NB4 (cell line): ENCODE data around the gene LIX1L.

Experiments
- DNase-seq: peaks from one replicate; pipeline ENCODE4 v3.0.0; 2010; ENCODE audit warnings: low read depth
- H3K4me3 ChIP-seq: one replicate; pipeline ENCODE4 v1.5.1; 2011; ENCODE audit warnings: mild to moderate bottlenecking, low read depth, low read length, moderate library complexity
- MYC ChIP-seq: IDR thresholded peaks from 2 replicates; pipeline ENCODE4 v1.6.1; 2011; ENCODE audit warnings: low read depth, low read length
- POLR2A ChIP-seq: IDR thresholded peaks from 2 replicates; pipeline ENCODE4 v1.6.1; 2011; ENCODE audit warnings: mild to moderate bottlenecking; ENCODE audit not compliant: insufficient read length; ENCODE audit errors: extremely low read depth
- TF ChIP-seq, protein P1 (sequence below): IDR thresholded peaks from 2 replicates; pipeline ENCODE4 v1.6.1; 2011; ENCODE audit warnings: low read depth, low read length
- TF ChIP-seq, protein P2 (sequence below): IDR thresholded peaks from one replicate; pipeline ENCODE4 v1.5.1; 2012; ENCODE audit warnings: low read depth, low read length

LIX1L gene

DNA sequence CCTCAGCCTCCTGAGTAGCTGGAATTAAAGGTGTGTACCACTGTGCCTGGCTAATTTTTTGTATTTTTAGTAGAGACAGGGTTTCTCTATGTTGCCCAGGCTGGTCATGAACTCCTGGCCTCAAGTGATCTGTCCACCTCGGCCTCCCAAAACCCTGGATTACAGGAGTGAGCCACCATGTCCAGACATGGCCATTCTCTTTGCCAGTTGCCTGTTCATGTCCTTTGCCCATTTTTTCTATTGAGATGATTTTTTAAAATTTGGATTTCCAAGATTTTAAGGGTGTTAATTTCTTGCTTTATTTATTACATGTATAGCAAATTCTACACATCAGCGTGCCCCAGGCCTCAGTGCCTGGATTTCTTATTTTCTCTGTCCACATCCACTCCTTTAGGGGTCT is 9.5 kb upstream of the LIX1L start:
- no peak overlapping the region for H3K4me3 ChIP-seq
- DNase-seq: no peak
- TF ChIP-seq, protein P1, sequence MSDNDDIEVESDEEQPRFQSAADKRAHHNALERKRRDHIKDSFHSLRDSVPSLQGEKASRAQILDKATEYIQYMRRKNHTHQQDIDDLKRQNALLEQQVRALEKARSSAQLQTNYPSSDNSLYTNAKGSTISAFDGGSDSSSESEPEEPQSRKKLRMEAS: no peak
- TF ChIP-seq MYC (no peak), POLR2A (no peak)
- TF ChIP-seq, protein P2, sequence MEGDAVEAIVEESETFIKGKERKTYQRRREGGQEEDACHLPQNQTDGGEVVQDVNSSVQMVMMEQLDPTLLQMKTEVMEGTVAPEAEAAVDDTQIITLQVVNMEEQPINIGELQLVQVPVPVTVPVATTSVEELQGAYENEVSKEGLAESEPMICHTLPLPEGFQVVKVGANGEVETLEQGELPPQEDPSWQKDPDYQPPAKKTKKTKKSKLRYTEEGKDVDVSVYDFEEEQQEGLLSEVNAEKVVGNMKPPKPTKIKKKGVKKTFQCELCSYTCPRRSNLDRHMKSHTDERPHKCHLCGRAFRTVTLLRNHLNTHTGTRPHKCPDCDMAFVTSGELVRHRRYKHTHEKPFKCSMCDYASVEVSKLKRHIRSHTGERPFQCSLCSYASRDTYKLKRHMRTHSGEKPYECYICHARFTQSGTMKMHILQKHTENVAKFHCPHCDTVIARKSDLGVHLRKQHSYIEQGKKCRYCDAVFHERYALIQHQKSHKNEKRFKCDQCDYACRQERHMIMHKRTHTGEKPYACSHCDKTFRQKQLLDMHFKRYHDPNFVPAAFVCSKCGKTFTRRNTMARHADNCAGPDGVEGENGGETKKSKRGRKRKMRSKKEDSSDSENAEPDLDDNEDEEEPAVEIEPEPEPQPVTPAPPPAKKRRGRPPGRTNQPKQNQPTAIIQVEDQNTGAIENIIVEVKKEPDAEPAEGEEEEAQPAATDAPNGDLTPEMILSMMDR: no peak

DNA sequence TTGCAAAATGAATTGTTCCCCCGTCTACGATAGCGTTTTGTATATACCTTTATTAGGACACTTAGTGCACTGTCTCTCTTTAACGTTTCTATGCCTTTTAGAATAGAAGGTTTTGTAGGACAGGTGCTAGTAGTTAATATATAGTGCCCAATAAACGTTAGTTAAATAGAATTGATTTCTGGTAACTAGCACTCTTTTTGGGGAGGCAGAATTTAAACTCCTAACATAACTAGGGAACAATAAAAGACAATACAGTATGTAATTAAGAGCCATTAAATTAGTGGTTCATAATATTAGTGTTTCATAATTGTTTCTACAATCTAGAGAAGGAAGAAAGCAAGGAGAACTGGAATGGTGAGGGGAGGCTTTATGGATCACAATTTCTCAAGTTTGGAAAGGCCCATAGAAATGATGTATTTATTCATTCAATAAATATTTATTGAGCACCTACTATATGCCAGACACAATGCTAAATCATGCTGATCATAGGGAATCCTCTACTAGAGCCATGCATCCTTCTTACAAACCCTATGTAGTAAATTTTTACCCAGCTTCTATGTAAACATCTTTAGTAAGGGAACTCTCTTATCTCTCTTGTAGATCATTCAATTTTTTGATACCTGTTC is 7.4 kb upstream of the LIX1L start:
- H3K4me3 ChIP-seq: peak overlapping the region; percentile 89
- TF ChIP-seq, protein P2: no peak
- DNase-seq: no peak

DNA sequence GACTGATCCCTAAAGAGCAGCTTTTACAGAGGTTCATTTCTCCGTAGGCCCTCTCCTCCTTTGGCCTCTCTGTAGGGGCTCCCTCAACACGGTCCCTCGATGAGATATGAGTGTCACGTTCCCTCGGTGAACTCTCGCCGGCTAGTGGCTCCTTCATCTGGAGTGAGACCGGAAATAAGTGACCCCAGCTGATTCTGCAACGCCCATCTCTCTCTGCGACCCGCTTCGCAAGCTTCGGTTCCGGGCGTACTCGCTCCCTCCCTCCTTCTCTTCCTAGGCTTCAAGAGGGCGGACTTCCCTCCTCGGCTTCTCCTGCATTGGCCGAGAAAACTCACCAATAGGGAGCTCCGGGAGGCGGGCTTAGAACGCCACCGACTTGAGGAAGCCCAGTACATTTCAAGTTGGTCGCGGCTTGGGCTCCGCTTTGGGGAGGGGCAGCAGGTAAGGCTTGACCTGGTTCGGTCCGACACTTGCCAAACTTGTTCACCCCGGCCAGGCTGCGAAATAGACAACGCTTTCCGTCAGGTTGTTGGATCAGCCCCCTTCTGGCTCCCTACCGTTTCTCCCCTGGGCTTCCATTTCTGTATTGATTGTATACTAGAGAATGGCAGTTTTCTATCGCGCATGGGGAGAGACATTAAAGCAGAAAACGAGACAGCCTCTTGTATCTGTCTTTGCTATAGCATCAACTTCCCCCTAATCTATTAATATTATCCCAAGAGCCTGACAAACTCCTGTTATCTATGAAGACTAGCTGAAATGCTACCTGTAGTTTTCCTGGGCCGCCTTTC is 6.7 kb upstream of the LIX1L start, which contains the start of the genes ANKRD34A and POLR3GL:
TSS of gene ANKRD34A (minus strand) at position 248 of the 791 bp plus-strand sequence. CDS start 2,816 bp downstream, outside the sequence.
TSS of gene POLR3GL (plus strand) at position 363 of the 791 bp plus-strand sequence. CDS start 10,176 bp downstream, outside the sequence.
- DNase-seq: peak; percentile 94
- TF ChIP-seq POLR2A: peak; percentile 96
- TF ChIP-seq MYC: peak; percentile 34; the same call in 1 of the 2 replicates
- TF ChIP-seq, protein P1: peak; percentile 37
- TF ChIP-seq, protein P2: no peak
- H3K4me3 ChIP-seq: peak within 1 kb of the TSS; percentile 89

DNA sequence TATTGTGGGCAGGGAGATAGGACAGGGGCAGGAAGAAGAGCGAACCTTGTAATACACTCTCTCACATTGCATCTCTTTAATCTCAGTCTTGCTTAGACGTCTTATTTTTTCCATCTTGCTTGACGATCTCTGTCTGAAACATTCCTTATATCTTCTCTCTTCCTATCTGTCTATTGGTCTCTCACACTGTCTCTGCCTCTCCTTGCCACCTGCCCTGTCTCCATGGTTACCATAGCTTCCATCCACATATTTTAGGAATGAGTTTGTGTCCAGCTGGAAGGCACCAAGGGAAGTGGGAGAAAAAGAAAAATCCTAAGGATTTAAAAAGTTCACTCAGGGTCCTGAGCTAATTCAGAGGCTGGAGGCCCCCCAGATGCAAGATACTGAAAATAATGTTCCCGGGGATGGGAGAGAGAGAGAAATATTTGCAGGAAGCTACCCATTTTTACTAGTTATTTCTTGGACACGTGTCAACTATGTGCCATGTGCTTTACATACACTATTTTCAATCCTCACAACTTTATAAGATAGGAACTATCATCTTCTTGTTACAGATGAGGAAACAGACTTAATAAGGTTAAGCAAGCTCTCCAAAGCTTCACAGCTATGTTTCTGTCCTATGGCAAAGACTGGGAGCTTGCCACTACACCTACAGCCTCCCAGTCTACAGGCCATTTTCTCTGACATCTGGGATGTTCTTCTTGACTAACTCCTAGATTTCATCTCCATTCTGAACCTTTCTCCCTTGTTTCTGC is 5.6 kb upstream of the LIX1L start:
- DNase-seq: no peak
- peak overlapping the region; percentile 89 for H3K4me3 ChIP-seq

DNA sequence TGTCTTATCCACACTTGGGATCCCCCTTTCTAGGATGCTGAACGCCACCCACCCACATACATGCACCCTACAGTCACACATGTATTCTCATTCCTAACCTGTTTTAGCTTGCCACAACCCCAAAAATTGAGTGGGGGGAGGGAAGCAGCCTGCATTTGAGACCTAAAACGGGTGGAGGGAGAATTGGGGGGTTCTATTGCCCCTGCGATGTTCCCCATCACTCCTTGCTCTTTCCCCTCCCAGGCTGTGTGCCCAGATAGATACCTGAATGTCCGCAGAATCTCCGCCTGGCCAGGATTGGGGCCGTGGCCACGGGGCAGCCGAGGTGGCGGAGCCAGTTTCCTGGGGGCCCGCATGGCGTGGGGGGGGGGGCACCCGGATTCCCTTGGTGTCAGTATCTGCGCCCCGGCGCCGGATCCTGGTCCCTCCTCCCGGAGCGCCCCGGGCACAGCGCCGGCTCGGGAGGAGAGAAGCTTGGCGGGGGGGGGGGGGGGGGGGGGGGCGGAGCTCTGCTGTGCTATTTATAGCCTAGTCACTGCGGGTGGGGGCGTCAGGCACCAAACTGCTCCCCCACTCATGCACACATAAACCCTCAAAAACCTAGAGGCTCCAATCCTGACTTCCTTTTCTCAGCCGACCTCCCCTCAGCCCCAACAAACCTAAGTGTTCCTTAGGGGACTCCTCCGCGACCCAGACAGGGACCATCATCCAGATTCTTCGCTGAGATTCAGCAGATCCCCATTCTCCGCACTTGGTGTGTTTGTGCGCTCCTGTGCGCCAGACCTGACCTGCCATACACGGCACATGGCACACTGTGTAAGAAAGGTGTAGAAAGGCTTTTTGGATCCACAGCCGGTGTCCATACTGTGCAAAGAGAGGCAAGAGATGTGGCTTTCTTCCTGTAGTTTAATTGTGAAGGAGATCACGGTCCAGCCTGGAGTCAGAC is 4.6 kb upstream of the LIX1L start:
- no peak overlapping the region for H3K4me3 ChIP-seq
- TF ChIP-seq, protein P1: no peak
- TF ChIP-seq MYC (no peak), POLR2A (no peak)
- TF ChIP-seq, protein P2: no peak
- DNase-seq: no peak

More for the DNA sequence above, 5.6 kb upstream of the LIX1L start:
- TF ChIP-seq, protein P1: peak; percentile 81
- no peak for TF ChIP-seq MYC
